Measurements from ENCODE around the gene IL16. TPM values are rescaled to one million over a fixed set of nuclear protein-coding genes. Genes with fewer than 3 reads are reported as not detected.

Gene IL16
- total RNA-seq, 1 donor from 2014 or later, result 0.05 TPM

- no peak for TF ChIP-seq CTCF (conservative IDR thresholded peaks at IDR 0.05)
- Mint-ChIP-seq H3K27me3 (ENCODE audit: low read depth) (no peaks in the 10 kb centered on the region), H3K9me3 (peaks cover 5% of the 10 kb centered on the region), H3K36me3 (ENCODE audit: low read depth) (no peaks in the 10 kb centered on the region), H3K4me3 (no peak overlapping the region), H3K27ac (ENCODE audit: unreplicated experiment) (no peak overlapping the region), H3K4me1 (no peaks in the 10 kb centered on the region)
- no peak for DNase-seq (ENCODE audit: low read depth, low spot score)
Measured at GRCh38 chr15:81161851-81162250, 34.8 kb upstream of the IL16 start.

- no peak for TF ChIP-seq CTCF (conservative IDR thresholded peaks at IDR 0.05)
- Mint-ChIP-seq H3K27me3 (ENCODE audit: low read depth) (no peaks in the 10 kb centered on the region), H3K36me3 (ENCODE audit: low read depth) (no peaks in the 10 kb centered on the region), H3K4me3 (no peak overlapping the region), H3K4me1 (no peaks in the 10 kb centered on the region), H3K9me3 (peaks cover 9% of the 10 kb centered on the region), H3K27ac (ENCODE audit: unreplicated experiment) (no peak overlapping the region)
- DNase-seq (ENCODE audit: low read depth, low spot score), result no peak
Measured at GRCh38 chr15:81163961-81164800, 32.5 kb upstream of the IL16 start.

GRCh38 chr15:81165535-81165934 is 31.1 kb upstream of the IL16 start:
- Mint-ChIP-seq H3K27ac (ENCODE audit: unreplicated experiment) (no peak overlapping the region), H3K9me3 (peaks cover 7% of the 10 kb centered on the region), H3K4me1 (no peaks in the 10 kb centered on the region), H3K4me3 (no peak overlapping the region), H3K27me3 (ENCODE audit: low read depth) (peaks cover 1% of the 10 kb centered on the region), H3K36me3 (ENCODE audit: low read depth) (no peaks in the 10 kb centered on the region)
- no peak for TF ChIP-seq CTCF (conservative IDR thresholded peaks at IDR 0.05)
- no peak for DNase-seq (ENCODE audit: low read depth, low spot score)

- Mint-ChIP-seq H3K27me3 (ENCODE audit: low read depth) (peaks cover 12% of the 10 kb centered on the region), H3K4me1 (no peaks in the 10 kb centered on the region), H3K36me3 (ENCODE audit: low read depth) (no peaks in the 10 kb centered on the region), H3K4me3 (no peak overlapping the region), H3K27ac (ENCODE audit: unreplicated experiment) (no peak overlapping the region), H3K9me3 (peaks cover 7% of the 10 kb centered on the region)
- DNase-seq (ENCODE audit: low read depth, low spot score), result no peak
- no peak for TF ChIP-seq CTCF (conservative IDR thresholded peaks at IDR 0.05)
Measured at GRCh38 chr15:81166636-81167305, 29.9 kb upstream of the IL16 start.

GRCh38 chr15:81168131-81168526 is 28.6 kb upstream of the IL16 start:
- DNase-seq (ENCODE audit: low read depth, low spot score), result no peak
- Mint-ChIP-seq H3K27me3 (ENCODE audit: low read depth) (peaks cover 24% of the 10 kb centered on the region), H3K4me1 (no peaks in the 10 kb centered on the region), H3K9me3 (peaks cover 4% of the 10 kb centered on the region), H3K27ac (ENCODE audit: unreplicated experiment) (no peak overlapping the region), H3K4me3 (no peak overlapping the region), H3K36me3 (ENCODE audit: low read depth) (no peaks in the 10 kb centered on the region)
- no peak for TF ChIP-seq CTCF (conservative IDR thresholded peaks at IDR 0.05)

Data from neural crest cell (in vitro differentiated cells).